IPS-20b (cell line): Measurements from ENCODE around the gene TRUB2.

Experiments
- H3K27ac ChIP-seq: one replicate; pipeline ENCODE4 v1.5.1; 2013; ENCODE audit warnings: low read length
- H3K27me3 ChIP-seq: 2 replicates; pipeline ENCODE4 v1.6.1; 2013; ENCODE audit warnings: mild to moderate bottlenecking, low read length, inconsistent platforms; ENCODE audit not compliant: insufficient read depth
- H3K36me3 ChIP-seq: 2 replicates; pipeline ENCODE4 v1.6.1; 2013; ENCODE audit warnings: low read depth, mild to moderate bottlenecking, inconsistent platforms, low read length, moderate library complexity; ENCODE audit not compliant: insufficient read depth
- H3K4me1 ChIP-seq: 2 replicates; pipeline ENCODE4 v1.6.1; 2013; ENCODE audit warnings: mild to moderate bottlenecking, control low read depth, inconsistent platforms, low read length, moderate library complexity; ENCODE audit not compliant: insufficient read depth
- H3K4me3 ChIP-seq: 2 replicates; pipeline ENCODE4 v1.5.1; 2013; ENCODE audit warnings: mild to moderate bottlenecking, low read length, inconsistent platforms
- H3K9ac ChIP-seq: 2 replicates; pipeline ENCODE4 v1.6.1; 2013; ENCODE audit warnings: low read depth, mild to moderate bottlenecking, inconsistent platforms, low read length, moderate library complexity
- H3K9me3 ChIP-seq: 2 replicates; pipeline ENCODE4 v1.6.1; 2013; ENCODE audit warnings: mild to moderate bottlenecking, low read depth, low read length, inconsistent platforms; ENCODE audit not compliant: insufficient read depth

Gene TRUB2

DNA sequence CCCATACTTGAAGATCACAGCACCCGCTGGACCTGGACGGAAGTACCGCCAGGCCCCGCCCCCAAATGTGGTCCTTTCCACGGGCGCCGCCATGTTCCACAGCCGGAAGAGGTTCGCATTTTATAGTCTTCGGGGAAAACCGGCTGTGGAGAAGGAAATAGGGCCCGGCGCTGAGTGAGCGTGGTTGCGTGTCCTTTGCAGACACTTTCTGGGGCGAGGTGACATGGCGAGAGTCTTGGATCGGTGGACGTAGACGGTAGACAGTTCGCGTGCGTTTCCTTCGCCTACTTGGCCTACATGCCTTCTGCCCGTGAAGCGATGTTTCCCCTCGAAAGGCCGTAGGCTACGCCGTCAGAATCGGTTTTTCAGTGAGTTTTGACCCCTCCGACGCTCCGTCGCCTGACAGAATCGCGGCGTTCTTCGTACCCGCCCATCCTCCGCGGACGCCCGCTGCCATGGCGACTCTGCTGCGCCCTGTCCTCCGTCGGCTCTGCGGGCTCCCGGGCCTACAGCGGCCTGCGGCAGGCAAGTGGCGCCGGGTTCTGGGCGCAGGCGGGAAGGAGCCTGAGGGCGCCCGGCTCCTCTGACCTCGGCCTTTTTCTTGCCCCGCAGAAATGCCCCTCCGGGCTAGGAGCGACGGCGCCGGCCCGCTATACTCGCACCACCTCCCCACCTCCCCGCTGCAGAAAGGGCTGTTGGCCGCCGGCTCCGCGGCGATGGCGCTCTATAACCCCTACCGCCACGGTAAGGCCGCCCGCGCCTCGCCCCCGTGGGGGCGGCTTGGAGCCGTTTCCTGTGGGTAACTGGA is at the start of gene TRUB2, which contains the start of gene COQ4:
TSS of gene TRUB2 (minus strand) at position 44 of the 808 bp plus-strand sequence. CDS start at position 5, 39 bp downstream.
TSS of gene COQ4 (plus strand) at position 436 of the 808 bp plus-strand sequence. CDS start at position 456, 20 bp downstream.
- peaks cover 4% of the 10 kb centered on the region for H3K4me1 ChIP-seq
- peak within 1 kb of the TSS; percentile 90 for H3K4me3 ChIP-seq
- H3K9ac ChIP-seq: peak within 1 kb of the TSS; percentile 88
- H3K36me3 ChIP-seq: peaks cover 36% of the 10 kb centered on the region
- no peaks in the 10 kb centered on the region for H3K9me3 ChIP-seq
- H3K27ac ChIP-seq: peak within 1 kb of the TSS; percentile 95
- no peaks in the 10 kb centered on the region for H3K27me3 ChIP-seq

DNA sequence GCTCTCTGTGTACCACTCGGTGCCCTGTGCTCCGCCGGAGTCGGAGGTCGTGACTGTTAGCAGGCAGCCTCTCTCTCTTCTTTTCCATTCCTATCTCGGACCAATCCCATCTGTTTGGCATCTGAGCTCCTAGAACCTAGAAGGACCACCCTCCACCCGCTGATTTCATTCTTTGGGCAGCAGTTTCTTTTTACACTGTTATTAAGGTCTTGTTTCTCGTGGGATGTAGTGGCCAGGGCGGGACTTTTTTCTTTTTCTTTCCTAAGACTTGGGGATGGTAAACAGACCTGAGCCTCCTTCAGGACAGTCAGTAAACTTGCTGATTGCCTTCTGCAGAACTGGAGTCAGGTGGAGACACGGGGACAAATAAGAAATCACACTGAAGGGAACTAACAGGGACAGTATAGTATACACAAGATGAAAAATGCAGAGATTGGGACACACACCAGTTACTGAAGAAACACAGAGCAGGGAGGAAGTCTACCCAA is 49.4 kb upstream of the TRUB2 start:
- Histone ChIP-seq H3K27me3 (peaks cover 26% of the 10 kb centered on the region), H3K4me1 (peaks cover 6% of the 10 kb centered on the region), H3K36me3 (no peaks in the 10 kb centered on the region), H3K27ac (no peak overlapping the region), H3K4me3 (peak overlapping the region; percentile 94), H3K9ac (peak overlapping the region; percentile 84; the same call in 1 of the 2 replicates), H3K9me3 (no peaks in the 10 kb centered on the region)

GRCh38 chr9:128370752-128371629 is 48.7 kb upstream of the TRUB2 start, which contains the start of gene URM1:
Gene URM1, plus strand, starts transcription at chr9:128371374. Its CDS starts 7 bp downstream, at chr9:128371381.
- Histone ChIP-seq H3K9ac (peak within 1 kb of the TSS; percentile 84; the same call in 1 of the 2 replicates), H3K27me3 (peaks cover 33% of the 10 kb centered on the region), H3K36me3 (no peaks in the 10 kb centered on the region), H3K9me3 (no peaks in the 10 kb centered on the region), H3K4me3 (peak within 1 kb of the TSS; percentile 94), H3K27ac (no peak within 1 kb of the TSS), H3K4me1 (peaks cover 6% of the 10 kb centered on the region)

GRCh38 chr9:128370367-128370751 is 48.1 kb upstream of the TRUB2 start:
- peak overlapping the region; percentile 84; the same call in 1 of the 2 replicates for H3K9ac ChIP-seq
- no peak overlapping the region for H3K27ac ChIP-seq
- H3K9me3 ChIP-seq: no peaks in the 10 kb centered on the region
- no peaks in the 10 kb centered on the region for H3K36me3 ChIP-seq
- peaks cover 39% of the 10 kb centered on the region for H3K27me3 ChIP-seq
- H3K4me3 ChIP-seq: peak overlapping the region; percentile 94
- H3K4me1 ChIP-seq: peaks cover 12% of the 10 kb centered on the region

GRCh38 chr9:128369024-128369706 is 46.9 kb upstream of the TRUB2 start:
- H3K9ac ChIP-seq: no peak overlapping the region
- H3K27ac ChIP-seq: no peak overlapping the region
- peaks cover 50% of the 10 kb centered on the region for H3K27me3 ChIP-seq
- H3K9me3 ChIP-seq: no peaks in the 10 kb centered on the region
- peaks cover 17% of the 10 kb centered on the region for H3K4me1 ChIP-seq
- no peaks in the 10 kb centered on the region for H3K36me3 ChIP-seq
- no peak overlapping the region for H3K4me3 ChIP-seq

DNA sequence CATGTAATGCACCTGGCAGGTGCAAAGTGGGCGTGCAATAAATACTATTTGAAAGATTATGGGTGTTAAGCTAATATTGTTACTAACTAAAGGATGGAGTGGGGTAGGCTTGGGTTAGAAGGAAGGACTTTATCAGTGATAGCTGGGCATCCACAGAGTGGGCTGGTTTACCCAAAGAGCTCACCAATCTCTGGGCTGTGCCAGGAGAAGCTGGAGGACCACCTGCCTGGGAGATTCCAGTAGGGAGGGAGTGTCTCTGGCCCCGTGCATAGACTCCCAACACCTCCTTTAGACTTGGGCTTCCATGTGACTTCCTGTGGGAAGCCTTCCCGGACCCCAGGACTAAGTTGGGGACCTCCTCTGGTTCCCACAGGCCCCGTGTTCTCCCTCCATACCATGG is 43.3 kb upstream of the TRUB2 start:
- H3K27ac ChIP-seq: no peak overlapping the region
- no peaks in the 10 kb centered on the region for H3K36me3 ChIP-seq
- H3K27me3 ChIP-seq: peaks cover 83% of the 10 kb centered on the region
- no peaks in the 10 kb centered on the region for H3K9me3 ChIP-seq
- H3K9ac ChIP-seq: peak overlapping the region; percentile 65; the same call in 1 of the 2 replicates
- peaks cover 15% of the 10 kb centered on the region for H3K4me1 ChIP-seq
- H3K4me3 ChIP-seq: peak overlapping the region; percentile 60

- H3K4me1 ChIP-seq: peaks cover 15% of the 10 kb centered on the region
- H3K27me3 ChIP-seq: peaks cover 68% of the 10 kb centered on the region
- H3K9ac ChIP-seq: no peak overlapping the region
- H3K36me3 ChIP-seq: no peaks in the 10 kb centered on the region
- H3K27ac ChIP-seq: no peak overlapping the region
- no peak overlapping the region for H3K4me3 ChIP-seq
- no peaks in the 10 kb centered on the region for H3K9me3 ChIP-seq
These were observed 40.5 kb upstream of the TRUB2 start for GRCh38 chr9:128362774-128363173.

DNA sequence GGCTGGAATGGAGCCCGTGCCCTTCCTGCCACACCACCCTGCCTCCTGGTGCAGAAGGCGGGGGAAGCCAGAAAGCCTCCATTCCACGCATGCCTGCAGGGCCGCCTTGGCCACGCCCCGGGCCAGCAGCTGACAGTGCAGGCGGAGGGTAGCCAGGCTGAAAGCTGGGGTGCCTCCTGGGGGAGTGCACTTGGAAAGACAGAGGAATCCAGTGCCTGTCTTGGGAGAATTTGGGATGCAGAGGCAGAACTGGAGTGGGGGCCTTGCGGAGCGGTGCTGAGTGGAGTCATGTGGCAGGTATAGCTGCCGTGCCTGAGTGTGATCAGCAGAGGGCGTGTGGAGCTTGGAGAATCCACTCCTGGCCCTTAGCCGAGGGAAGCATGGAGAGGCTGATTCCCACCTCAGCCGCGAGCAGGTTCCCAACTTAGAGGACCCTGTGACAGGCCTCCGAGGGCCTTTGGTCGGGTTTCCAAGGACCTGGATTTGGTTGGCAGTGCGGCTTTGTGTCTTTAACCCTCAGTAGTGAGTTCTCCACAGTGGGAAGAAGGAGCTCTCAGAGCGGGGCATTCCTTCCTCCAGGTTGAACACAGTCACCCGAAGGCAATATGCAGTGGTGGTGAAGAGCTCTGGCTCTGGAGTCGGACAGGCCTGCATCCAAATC is 39.9 kb upstream of the TRUB2 start:
- Histone ChIP-seq H3K9ac (no peak overlapping the region), H3K27ac (no peak overlapping the region), H3K4me1 (peaks cover 15% of the 10 kb centered on the region), H3K27me3 (peaks cover 62% of the 10 kb centered on the region), H3K4me3 (peak overlapping the region; percentile 45), H3K36me3 (no peaks in the 10 kb centered on the region), H3K9me3 (no peaks in the 10 kb centered on the region)

DNA sequence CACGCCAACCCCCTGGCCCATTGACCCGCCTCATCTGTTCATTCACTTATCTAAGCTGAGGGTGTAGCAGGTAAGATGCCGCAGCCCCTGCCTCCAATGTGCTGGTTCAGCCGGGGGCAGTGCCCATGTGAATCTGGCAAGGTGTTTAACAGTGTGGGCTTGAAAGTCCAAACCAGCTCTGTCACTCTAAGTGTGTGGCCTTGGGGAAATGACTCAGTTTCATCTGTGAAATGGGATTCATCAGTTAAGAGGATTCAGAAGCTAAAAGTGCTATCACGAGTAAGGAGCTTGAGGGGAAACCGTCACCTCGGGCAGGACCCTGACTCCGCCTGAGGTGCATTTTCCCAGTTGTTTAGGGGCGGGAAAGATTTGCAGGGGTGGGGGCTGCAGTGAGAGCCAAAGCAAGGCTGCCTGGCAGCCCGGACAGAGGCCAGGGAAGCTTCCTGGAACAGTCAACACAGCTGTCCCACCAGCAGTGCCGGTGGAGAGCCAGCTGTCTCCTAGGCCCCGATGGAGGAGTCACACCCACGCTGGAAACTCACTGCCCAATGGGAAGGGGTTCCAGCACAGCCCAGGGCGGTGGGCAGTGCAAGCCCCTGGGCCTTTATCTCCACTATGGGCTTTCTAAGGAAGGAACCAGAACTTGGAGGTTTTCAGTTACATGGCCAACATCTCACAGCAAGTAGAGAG is 39.2 kb upstream of the TRUB2 start:
- H3K36me3 ChIP-seq: no peaks in the 10 kb centered on the region
- H3K27ac ChIP-seq: no peak overlapping the region
- no peaks in the 10 kb centered on the region for H3K9me3 ChIP-seq
- peaks cover 55% of the 10 kb centered on the region for H3K27me3 ChIP-seq
- peak overlapping the region; percentile 45; the same call in 1 of the 2 replicates for H3K4me3 ChIP-seq
- H3K4me1 ChIP-seq: peaks cover 15% of the 10 kb centered on the region
- no peak overlapping the region for H3K9ac ChIP-seq

DNA sequence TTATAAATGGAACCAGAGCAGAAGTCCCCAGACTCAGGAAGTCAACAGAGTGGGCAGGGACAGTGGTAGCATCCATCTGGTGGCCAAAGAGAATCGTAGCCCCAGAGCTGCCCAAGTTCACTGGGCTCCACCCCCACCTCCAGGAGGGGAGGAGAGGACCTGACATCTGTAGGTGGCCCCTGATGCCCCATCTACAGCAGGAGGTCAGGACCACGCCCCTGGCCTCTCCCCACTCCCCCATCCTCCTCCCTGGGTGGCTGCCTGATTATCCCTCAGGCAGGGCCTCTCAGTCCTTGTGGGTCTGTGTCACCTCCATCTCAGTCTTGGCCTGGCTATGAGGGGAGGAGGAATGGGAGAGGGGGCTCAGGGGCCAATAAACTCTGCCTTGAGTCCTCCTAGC is 38.6 kb upstream of the TRUB2 start:
- H3K9ac ChIP-seq: no peak overlapping the region

More for the DNA sequence above, 38.6 kb upstream of the TRUB2 start:
- Histone ChIP-seq H3K27ac (no peak overlapping the region), H3K27me3 (peaks cover 49% of the 10 kb centered on the region), H3K9me3 (no peaks in the 10 kb centered on the region), H3K36me3 (no peaks in the 10 kb centered on the region; the same call in 1 of the 2 replicates), H3K4me3 (no peak overlapping the region), H3K4me1 (peaks cover 14% of the 10 kb centered on the region)
